GM19324 (cell line): ENCODE results near the gene NAMPT.
"Not testable (repeated sequence)": the region's sequence is repeated elsewhere in the genome, so short reads cannot be mapped to it uniquely, and the experiment has no call there.

Experiments used
- ATAC-seq: cut with Tn5 transposase; IDR thresholded peaks from one replicate; pipeline ENCODE4 v1.9.1; 2021; ENCODE audit warnings: mild to moderate bottlenecking, moderate library complexity; ENCODE audit not compliant: unreplicated experiment, low FRiP score

NAMPT gene

GRCh38 chr7:106238830-106239229 is 46.0 kb downstream of the NAMPT start:
- ATAC-seq, result no peak

DNA sequence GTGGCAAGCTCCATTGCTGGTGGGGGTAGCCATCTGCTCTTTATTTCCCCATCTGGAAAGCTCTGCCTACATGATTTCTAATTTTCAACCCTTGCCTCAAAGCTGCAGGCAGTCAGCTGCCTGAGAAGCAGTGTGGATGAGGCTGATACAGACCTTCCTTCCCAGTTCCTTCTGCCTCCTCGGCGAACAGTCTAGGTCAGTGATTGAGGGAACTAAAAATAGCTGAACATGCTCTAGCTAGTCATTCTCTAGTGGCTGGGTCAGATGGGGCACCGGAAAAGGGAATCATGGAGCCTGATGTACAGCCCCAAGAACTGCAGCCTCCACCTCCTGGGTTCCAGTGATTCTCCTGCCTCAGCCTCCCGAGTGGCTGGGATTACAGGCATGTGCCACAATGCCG is 48.7 kb downstream of the NAMPT start:
- ATAC-seq, result no peak

GRCh38 chr7:106234425-106234824 is 50.4 kb downstream of the NAMPT start:
- ATAC-seq, result no peak

DNA sequence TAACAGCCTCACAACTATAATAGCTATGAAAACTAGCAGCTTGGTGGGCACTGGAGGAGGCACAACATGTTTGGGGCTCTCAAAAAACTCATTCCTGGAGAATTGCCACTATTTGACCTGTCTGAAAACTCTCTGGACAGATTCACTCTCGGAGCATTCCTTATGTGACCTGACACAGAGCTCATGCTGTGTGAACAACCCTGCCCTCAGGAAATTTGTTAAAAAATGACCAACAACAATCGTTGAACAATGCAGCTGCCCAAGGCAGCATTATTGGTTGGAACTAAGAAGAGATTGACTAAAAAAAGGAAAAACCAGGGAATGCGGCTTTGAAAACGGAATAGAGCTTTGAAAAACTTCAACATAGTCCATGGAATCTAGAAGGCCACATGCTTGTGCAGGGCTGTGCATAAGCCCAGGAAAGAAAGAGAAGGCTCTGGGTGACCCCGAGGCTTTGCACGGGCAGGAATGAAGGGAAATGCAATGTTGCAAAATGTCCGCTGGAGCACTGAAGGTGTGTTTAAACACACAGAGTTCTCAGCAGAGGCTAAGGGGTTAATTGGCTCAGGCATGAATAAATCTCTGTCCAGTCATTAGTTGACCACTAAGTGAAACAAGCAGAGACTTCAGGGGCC is 52.8 kb downstream of the NAMPT start:
- no peak for ATAC-seq

GRCh38 chr7:106225856-106226255 is 58.9 kb downstream of the NAMPT start:
- no peak for ATAC-seq

DNA sequence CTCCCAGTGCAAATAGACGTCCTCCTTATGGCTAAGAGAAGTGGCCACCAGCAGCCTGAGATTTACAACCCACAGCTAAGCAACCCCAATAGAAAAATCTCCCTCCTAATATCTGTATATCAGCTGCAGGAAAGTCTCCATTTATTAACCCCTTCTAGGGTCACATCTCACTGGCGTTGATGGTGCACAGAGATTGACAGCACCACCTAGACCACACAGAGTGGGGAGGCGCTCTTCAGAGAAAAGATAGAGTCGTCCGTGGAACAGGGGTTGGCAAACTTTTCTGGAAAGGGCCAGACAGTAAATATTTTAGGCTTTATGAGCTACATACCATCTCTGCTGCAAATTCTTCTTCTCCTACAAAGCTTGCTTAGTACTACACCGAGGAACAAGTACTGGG is 60.0 kb downstream of the NAMPT start:
- no peak for ATAC-seq

DNA sequence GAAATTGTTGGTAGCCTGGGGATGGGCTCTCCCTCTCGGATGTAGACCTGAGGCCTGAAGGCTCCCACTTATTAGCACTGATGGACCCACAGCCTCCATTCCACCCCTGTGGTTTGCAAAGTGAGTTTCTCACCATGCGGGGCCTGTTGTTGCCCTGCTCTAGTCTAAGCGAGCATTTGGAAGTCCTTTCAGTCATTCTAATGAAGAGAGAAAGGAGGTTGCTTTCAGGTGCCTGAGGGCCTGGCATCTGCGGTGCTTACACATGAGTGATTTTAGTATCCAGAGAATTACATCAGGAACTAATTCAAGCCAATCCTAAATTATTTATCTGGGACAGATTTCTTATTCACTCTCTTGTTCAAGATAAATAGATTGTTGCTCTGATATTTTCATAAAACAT is 61.6 kb downstream of the NAMPT start:
- no peak for ATAC-seq

GRCh38 chr7:106222545-106222944 is 62.2 kb downstream of the NAMPT start:
- no peak for ATAC-seq

DNA sequence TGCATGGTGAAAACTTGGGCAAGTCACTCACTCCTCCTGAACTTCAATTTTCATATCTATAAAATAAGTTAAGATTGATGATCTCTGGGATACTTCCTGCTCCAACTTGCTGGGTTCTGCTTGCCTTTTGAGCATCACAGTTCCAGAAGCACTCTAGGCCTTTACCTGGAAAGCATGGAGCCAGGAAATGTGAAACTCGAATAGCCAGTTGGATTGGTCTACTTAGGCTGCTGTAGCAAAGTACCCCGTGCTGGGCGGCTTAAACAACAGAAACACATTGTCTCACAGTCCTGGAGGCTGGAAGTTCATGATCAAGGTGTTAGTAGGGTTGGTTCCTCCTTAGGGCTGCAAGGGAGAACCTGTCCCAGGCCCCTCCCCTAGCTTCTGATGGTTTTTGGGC is 64.5 kb downstream of the NAMPT start:
- no peak for ATAC-seq

- no peak for ATAC-seq
Measured at GRCh38 chr7:106219170-106219569, 65.6 kb downstream of the NAMPT start.

DNA sequence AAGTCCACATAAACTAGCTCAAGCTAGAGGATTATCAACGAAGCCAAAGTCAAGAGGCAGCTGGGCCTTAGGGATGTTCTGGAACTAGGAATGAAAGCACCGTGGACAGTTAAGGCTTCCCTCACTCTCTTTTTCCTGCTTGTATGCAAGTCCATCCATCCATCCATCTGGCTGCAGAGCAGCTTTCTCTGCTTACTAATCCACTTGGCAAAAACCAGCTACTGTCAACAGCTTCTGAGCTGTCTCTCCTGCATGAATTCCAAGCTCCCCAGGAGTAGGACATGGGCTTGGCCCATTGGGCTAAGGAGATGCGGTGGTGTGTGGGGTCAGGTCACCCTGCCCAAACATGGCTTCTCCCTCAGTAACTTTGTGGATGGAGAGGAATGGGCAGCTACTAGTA is 66.2 kb downstream of the NAMPT start:
- ATAC-seq, result no peak

GRCh38 chr7:106216923-106217542 is 67.8 kb downstream of the NAMPT start:
- no peak for ATAC-seq

DNA sequence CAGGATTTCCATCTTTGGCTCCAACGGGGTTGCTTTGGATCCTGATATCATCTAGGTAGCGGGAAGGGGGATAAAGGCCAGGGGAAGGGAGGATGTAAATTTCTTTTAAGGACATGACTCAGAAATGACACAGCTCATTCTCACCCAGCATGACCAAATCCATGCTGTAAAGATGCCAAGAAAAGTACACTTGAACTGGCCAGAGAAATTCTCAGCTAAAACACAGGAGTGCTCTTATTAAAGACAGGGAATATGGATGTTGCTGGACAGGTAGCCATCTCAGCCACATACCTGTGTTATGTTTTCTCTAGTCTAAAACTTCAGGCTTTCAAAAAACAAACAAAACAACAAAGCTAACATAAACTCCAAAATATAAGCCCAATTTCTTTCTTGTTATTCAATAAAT is 68.3 kb downstream of the NAMPT start:
- no peak for ATAC-seq

GRCh38 chr7:106215868-106216516 is 68.8 kb downstream of the NAMPT start:
- ATAC-seq, result no peak

- not testable (repeated sequence) for ATAC-seq
Measured at GRCh38 chr7:106208944-106209343, 75.8 kb downstream of the NAMPT start.

- no peak for ATAC-seq
Measured at GRCh38 chr7:106206826-106207541, 77.8 kb downstream of the NAMPT start.

DNA sequence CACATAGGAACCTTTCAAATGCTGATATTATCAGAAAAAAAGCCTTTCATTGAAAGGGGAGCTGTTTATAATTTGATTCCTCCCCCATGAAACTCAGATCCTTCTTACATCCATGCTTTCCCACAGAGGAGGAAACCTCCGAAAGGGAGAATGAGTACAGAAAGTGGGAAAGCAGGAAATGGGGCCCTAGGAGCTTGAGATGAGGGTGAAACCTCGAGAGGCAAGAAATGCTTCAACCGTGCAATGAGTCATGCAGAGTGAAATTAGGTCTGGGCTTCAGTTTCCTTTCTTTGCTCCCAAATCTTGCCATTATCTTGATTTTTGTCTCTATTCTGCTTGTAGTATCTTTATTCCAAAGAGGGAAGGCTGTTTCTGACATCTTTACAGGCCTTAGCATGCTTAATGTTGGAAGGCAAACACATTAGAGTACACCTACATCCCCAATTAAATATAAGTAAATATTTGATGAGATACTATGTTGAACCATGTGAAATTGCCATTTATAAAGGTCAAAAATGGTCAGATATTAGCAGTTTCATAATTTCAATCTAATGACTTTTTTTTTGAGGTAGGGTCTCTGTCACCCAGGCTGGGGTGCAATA is 79.1 kb downstream of the NAMPT start:
- no peak for ATAC-seq

DNA sequence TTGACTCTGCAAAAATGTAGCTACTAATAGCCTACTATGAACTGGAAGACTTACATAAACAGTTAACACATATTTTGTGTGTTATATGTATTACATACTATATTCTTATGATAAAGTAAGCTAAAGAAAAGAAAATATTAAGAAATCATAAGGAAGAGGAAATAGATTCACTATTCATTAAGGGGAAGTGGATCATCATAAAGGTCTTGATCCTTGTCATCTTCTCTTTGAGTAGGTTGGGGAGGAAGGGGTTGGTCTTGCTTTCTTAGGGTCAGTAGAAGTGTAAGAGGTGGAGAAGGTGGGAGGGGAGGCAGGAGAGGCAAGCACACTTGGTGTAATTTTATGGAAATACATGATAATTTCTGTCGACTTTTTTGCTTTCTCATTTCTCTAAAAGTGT is 81.3 kb downstream of the NAMPT start:
- ATAC-seq, result no peak

DNA sequence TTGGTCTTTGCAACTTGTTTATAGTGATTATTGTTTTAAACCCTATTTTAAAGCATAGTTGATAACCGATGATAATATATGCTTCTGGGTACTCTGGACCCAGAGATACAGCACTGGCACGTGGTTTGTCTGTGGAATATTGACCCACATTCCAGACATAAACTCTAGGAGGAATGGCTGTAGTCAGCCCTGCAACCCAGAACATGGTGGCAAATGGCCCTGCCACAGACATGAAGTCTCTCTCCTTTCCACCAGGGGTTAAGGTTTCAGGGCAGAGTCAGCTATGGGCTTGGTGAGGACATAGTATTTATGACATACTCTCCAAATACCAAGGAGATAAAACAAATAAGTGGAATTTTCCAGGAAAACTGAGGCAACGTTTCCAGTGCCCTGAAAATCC is 83.6 kb downstream of the NAMPT start:
- ATAC-seq, result no peak

- no peak for ATAC-seq
Measured at GRCh38 chr7:106199813-106200364, 84.9 kb downstream of the NAMPT start.

DNA sequence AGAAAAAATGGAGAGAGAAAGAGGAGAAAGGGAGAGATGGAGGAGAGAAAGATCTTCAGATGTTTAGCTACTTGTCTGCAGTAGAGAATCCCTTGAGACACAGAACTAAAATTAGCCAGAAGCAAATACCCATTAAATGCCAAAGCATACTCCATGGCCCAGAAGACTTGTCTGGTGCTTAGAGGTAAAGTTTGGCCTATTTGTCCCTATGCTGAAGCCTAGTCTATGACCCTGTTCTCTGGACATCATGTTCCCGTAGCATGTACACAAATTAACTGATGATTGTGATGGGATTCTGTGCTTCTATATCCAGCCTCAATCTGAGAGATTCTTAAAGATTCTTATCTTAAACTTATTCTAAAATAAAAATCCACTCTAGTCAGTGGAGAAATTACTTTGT is 85.8 kb downstream of the NAMPT start:
- no peak for ATAC-seq
